Activated gamma-delta T cell (primary cell): Measurements from ENCODE around the gene CD164L2.
"Not testable (repeated sequence)": the region's sequence is repeated elsewhere in the genome, so short reads cannot be mapped to it uniquely, and the experiment has no call there.

Experiments used
- DNase-seq: peaks from one replicate; lab custom pipeline; 2025; lab: John Stamatoyannopoulos, UW
- total RNA-seq, 2 donors: gene quantifications; one replicate each; lab custom pipeline; 2026; lab: John Stamatoyannopoulos, UW

Gene CD164L2
- total RNA-seq: 0 to 0.17 reads per million in 2 donors

DNA sequence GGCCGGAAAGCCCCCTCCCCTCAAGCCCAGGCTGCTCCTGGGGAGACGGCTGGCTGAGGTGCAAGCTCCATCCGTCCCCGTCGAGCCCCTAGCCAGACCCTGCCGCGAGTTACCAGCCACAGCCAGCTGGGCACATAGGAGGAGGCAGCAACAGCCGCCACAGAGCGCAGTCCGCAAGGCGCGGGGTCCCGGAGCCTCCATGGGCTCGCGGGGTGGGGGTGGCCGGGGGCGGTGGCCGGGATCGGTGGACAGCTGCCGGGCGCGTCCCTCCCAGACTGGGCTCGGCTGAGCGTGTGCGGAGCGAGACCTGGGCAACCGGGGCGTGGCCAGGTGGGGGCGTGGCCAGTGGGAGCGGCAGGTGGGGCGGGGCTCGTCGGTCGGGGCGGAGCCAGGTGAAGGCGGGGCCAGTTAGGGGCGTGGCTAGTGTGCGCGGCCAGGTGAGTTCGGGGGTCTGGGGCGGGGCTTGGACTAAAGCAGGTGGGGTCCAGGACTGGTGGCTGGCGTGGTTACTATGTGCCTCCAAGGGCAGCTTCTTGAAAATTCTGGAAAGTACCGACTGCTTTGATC lies at the start of gene CD164L2:
Gene CD164L2 (minus strand): TSS at position 295 of the 567 bp plus-strand sequence. CDS start 94 bp downstream, at position 201.
- peak; percentile 24 for DNase-seq

DNA sequence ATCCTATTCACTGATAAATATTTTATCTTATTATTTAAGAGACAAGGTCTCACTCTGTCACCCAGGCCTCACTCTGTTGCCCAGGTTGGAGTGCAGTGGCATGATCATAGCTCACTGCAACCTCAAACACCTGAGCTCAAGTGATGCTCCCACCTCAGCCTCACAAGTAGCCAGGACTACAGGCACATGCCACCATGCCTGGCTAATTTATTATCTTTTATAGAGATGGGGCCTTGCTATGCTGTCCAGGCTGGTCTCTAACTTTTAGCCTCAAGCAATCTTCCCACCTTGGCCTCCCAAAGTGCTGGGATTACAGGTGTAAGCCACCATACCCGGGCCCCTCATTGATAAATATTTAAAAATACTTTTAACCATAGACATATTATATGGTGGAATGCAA lies 49.6 kb upstream of the CD164L2 start:
- DNase-seq: not testable (repeated sequence)

DNA sequence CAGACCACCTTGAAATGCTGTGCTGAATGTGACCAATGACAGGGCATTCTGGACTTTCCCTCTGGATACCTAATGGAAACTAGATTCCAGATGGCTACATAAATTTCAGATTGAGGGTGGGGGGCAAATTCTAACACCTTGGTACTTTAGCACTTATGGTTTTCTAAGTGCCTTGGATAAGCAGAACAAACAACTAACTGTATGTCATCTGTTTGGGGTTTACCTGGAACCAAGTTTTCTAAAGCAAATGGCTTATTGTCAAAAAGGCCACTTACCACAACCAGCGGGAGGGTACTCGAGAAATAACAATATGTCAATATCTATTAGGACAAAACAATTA lies 48.4 kb upstream of the CD164L2 start:
- DNase-seq: no peak

DNA sequence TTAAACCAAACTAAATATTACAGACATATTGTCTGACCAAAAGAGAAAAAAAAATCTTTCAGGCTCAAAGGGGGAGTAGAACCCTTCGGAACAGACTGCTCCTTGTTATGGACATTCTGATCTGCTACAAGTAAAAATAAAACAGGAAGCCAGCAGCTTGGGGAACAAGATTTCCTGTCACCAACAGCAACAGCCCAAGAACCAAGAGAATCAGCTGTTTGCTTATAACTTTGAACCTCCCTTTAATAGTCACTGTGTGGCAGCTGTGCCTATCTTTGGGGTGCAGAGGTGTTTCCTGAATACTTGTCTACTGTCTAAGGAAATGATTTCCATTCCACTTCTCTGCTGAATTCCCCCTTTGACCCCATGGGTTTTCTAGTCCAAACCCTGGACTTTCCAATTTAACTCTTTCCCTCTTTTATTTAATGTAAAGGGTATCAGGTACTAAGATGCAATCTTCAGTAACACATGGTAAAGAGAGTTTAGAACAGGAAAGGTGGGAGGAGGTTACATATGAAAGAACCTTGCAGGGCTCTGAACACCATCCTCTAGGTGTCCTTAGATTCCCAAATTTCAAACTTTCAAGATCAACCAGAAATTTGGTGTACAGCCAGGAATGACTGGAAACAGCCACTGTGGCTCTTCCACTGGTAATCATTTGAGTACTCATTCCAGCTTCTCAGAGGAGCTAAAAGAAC lies 47.9 kb upstream of the CD164L2 start:
- DNase-seq: no peak

DNA sequence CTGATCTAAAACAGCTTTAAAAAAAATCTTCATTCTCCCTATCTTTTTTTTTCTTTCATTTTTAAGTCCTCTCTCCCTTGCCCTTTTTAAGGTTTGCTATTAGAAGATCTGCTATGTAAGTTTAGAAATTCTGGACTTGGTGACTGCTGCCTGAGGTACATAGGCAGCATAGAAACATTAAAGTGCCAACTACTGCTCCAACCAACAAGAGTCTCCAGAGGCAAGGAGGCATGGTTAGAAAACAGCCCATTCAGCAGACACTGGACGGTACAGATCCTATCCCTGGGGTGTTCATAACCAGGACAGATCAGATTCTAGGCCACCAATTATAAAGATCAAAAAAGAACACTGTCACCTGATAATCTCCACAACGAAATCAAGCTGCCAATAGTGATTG lies 45.9 kb upstream of the CD164L2 start:
- no peak for DNase-seq

DNA sequence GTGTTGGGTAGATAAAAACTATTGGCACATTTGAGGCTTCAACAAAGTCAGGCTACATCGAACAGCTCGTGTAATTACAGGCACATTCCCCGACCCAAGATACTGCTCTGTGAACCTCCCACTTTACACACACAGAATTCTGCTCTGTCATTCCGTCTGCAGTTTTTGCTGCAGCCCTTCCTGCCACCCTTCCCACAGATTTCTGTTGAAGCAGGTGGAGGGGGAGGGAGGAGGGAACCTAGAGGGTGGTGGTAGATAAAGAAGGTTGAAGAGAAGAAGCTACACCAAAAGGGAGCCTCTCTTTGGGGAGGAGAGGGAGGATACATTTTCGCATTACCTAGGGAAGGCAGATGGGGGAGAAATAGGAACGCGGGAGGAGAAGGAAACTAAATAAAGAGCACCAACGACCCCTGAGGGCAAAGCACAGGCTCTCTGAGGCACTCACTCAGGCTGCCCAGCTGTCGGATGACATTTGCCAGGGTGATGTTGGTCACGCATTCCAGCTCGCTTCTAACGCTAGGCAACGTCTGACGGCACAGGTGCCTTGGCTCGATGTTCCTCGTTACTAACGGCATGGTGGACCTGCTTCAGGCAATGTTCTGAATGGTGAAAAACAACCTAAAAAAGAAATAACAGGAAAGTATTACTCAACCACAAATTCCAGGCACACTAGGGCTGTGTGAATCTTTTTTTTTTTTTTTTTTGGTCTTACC lies 45.3 kb upstream of the CD164L2 start:
- no peak for DNase-seq

DNA sequence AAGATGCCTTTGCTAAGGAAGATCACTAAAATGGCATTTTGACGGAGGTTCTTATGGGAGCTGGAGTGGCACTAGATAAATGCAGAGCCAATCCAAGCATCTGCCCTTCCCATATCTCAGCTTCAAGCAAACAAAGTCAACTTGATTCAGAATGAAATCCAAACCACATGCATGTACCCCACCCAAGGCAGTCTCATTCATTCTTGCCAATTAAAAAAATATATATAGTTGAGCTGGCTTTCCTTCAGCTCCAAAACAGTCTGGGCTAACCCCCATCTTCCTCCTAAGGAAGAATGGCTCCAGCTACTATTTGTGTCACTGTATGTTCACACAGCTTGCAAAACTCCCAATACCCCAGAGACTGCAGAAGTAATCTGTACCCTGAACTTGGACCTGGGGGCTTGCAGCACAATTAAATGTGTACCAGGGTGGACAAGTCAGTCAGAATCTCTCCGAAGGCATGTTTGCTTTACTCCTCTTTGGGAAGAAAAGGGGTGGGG lies 44.7 kb upstream of the CD164L2 start:
- no peak for DNase-seq

DNA sequence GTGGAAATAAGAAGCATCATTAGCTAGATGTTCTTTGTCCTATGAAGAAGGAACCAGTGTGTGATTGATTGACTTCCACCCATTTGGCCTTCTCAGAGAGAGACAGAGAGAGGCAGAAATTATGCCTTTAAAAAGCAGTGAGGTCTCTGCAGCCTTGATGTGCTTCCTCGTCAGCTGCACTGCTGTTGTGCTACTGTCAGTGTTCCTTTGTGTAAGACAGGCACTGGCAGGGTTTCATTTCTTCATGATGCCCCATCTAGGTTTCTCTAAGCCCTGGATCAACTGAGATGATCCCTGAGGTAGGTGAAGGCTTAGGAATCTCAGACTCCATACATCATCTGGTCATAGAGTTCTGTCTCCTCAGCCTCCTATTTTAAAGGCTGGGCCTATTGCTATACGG lies 44.2 kb upstream of the CD164L2 start:
- DNase-seq: no peak

DNA sequence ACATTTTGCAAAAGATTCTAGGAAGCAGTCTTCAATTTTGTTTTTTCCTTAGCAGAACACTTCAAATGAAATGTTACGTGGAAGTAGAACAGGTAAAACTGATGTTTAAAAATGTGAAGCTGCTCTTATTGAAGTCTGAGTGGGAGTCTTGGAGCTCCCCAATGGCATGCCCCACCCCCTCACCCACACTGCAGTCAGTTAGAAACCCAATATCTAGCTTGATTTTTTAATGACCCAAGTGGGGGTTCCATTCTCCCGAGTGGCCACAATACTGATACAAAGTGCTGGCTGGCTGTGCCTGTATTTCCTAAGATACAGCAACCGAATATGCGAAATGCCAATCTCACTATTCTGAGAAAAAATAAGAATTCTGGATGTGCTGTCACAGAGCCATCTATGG lies 40.6 kb upstream of the CD164L2 start:
- DNase-seq: no peak

DNA sequence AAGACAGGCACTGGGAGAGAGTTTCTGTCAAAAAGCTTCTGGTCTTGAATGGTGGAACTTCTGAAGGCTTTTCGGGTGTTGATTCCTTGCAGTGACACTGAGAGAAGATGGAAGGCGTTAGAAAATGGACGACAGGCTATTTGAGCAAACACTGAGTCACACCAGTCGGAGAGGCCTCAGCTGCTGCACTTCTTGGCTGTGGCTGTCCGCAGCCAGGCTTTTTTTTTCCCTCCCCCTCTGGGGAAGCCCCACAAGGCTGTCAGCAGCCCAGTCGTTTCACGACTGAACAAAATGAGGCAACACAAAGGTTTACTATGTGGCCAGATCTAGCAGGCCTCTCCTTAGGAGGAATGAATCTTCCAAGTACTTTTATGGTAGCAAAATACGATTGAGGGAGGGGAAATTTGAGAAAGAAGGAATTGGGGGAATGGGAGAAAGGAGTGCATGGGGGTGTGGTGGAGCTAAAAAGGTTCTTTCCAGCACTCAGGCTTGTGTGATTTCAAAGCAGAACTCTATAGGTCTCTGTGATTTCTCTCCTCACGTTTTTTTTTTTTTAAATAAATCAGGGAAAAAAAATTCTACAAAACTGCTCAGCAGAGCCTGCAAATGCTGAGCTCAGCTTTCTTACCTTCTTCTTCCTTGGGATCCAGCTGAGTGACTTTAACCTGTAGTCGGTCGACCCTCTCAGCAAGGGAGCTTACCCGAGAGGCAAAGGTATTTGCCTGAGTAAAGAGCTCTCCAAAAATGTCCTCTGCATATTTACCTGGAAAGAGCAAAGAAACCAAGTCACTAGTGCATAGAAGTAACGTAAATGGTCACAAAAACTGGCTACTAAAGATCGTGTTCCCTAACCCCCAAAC lies 35.4 kb upstream of the CD164L2 start:
- no peak for DNase-seq

DNA sequence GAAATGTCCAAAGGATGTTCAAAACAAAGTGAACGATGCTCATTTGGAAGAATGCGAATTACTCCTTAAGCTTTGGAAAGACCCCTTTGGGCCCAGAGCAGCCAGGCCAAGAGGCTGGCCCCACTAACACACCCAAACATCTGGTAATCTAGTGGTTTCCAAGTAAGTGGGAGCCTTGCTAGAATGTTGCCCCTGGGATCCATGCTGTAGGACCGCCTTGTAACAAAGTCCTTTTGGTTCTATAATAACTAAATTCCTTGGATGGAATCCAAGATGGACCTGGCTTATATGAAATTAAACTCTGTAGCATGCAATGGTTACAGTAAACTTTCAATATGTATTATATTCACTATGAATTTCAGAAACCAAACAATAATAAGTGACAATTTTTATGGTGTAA lies 34.6 kb upstream of the CD164L2 start:
- DNase-seq: no peak

DNA sequence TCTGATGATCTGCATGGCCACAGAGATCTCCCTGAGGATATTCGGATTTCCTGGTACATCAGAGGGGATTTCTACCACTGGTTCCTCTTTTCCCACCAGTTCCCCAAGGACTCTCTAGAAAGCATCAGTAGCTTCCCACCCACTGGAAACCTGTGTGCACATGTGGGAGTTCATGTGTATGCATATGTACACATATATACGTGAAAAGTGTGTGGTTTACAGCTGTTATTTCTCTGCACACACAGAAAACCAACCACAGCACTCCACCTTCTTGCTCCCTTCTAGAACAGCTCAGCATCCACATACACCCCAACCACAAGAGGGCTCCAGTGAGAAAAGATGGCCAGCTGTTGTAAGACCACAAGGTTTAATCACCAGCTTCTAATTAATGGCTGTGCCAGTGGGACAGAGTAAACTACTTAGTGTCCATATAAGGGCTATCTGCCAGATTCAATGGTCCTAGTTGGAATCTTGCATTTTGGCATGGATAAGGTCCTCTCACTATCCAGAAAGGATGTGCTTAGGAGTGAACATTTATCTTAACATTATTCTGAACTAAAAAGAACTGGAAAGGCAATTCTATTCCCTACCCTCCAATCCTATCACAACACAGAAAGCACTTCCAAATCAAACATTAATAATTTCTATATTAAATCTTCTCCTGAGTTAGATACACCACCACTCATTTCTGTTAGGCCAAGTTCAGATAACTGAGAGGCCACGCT lies 33.4 kb upstream of the CD164L2 start:
- DNase-seq: no peak

DNA sequence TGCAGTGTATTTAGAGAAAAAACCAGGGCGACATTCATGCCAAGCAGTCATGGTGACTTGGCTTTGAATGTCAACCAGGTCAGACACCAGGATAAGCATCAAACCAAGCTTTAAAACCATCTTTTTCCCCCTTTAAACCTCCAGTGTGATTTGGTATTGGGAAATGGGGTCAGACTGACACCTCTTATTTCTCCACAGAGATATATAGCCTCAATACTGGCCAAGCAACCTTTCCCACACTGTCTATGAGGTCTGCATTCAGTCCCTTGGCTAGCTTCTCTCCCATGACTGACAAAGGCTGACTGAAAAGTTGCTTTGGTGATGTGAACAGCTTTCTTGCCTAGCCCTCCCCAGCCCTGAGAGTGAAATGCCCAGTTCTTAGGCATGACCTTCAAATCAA lies 31.0 kb upstream of the CD164L2 start:
- DNase-seq: no peak

DNA sequence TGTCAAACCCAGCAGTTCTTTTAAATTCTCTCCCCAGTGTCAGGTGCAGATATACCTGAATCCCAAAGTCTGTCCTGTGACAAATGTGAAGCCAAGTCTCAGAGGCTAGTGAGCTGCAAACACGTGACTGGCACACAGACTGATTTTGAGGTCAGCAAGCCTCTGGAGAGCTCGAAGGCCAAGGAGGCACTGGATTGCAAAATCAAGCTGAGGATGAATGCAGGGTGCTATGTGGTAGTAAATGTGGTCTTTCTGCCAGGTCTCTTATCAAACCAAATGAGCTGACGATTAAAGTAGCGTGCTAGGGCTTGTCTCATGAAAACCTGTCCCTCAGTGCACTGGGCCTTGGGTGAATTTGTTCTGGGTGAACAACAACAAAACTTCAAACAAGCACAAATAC lies 29.9 kb upstream of the CD164L2 start:
- DNase-seq: no peak

DNA sequence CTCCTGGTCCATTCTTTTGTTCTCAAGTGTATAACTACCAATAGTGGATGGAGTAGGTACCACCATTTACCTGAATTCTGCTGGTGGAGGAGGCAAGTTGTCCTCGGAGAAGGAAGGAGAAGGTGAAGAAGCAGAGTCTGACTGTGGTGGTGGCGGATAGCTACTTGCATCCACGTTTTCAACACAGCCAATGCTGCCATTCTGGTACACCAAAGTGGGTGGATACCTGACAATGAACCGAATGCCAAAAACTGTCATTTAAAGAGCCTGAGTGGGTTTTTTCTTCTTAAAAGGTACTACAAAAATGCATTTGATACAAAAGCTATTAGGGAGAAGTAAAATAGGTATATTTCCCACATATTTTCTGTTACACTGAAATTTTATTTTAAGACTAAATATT lies 29.4 kb upstream of the CD164L2 start:
- no peak for DNase-seq

DNA sequence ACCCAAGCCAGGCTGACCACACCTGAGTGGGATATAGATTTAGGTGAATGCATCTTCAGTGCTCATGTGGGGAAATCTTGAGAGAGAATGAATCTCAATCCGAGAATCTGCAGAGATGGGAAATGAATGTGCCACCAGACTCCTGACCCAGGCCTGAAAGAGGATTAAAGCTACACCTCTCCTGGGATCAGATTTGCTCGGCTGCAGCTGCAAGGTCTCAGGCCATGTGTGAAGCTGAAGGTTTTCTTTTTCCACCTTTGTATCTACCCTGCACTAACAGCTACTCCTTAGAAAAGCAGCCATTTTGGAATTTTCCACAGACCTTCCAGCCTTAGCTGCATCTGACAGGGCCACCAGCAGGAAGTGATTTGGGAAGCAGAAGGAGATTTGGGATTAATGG lies 27.6 kb upstream of the CD164L2 start:
- DNase-seq: no peak

DNA sequence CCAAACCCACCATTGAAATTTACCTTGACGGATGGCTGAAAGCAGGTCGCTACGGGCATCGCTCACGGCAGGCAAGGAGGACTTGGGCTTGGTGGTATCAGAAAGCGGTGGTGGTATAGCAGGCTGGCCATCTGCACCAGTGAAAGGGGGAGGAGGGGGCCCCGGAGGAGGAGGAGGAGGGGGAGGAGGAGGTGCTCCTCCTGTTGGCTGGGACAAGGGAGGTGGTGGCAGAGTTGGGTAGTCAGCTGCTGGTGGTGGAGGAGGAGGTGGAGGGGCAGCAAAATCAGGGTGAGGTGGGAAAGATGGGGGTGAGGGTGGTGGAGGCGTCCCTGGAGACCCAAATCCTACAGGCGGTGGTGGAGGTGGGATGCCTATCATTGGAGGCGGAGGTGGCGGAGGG lies 26.5 kb upstream of the CD164L2 start:
- DNase-seq: no peak

DNA sequence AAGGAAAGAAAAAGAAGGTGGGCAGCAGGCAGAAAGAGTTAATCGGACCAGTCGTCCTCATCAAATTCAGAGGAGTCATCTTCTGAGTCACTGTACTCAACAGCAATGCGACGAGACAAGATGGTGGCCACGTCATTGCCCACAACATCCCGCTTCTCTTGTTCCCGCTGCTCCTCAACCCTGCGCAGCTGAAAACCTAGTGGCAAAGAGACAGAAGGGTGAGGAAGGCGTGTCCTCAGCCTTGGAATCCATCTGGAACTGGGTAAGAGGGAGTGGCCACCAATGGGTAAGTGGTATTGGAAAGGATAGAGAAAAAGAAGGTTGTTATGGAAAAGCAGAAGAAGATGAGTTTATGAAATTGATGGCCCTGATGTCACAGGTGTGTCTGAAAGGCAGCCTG lies 25.0 kb upstream of the CD164L2 start:
- no peak for DNase-seq

DNA sequence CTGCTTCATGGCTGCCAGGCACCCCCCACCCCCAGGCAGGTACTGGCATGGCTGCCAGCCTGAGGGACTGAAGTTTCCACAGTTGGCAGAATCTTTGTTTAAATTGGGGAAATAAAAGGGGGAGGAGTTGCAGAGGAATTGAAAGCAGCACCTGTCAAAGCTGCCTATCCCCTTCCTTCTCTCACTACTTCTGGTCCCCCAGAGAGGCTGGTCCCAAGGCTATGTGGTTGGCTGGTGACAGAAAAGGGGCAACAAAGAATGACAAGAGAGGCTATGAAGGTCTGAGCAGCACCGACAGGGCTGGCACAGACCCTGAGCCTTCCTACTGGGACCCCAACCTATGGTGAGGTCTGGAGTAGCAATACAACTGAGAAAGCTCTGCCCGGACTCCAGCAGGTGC lies 23.7 kb upstream of the CD164L2 start:
- not testable (repeated sequence) for DNase-seq

DNA sequence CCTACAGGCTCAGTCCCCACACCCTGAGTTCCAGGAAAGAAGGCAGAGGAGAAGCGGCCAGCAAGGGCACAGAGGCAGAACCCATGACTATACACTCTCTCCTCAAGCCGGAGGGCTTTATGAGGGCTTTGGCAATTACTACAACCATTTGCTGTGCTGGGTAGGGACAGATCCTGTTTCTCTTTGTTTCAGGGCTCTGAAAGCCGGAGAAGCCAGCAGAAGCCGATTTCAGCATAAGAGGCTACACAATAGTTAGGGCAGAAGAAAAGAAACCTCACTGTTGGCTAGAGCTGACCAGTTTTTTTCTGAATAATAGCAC lies 23.2 kb upstream of the CD164L2 start:
- no peak for DNase-seq

DNA sequence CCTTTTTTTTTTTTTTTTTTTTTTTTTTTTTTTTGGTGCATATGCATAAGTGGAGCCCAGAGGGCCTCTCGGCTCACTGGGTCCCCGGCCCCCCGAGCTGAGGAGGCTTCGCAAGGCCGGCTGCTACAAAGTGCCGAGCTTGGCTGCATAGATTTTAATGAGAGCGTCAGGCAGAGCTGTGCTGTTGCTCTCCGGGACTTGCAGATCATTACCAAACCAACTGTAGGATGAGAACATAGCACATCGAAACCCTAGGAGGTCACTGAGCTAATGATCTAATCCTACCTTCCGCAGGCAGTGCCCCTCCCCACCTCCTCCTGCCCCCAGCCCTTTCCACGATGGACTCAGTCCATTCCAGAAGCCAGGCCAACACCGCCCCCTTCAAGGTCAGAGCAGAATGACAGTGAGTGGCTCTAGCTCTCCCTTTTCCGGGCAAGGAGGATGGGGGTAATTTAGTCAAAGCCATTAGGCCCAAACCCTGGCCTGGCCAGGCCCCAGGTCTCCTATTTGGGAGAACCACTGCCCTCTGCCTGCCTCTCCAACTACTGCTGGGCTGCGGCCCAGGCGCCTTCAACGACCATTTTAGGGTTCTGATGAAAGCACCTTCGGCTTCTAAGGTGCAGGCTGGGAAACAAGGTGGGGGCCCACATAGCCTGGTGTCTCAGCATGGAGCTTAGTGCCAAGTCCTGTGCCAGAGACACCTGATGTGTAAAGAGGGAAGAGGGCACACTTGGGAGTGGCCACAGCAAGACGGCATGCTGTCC lies 22.6 kb upstream of the CD164L2 start:
- not testable (repeated sequence) for DNase-seq
